K562 (cell line): ENCODE data around the gene INPP4B. TPM values are rescaled to one million over a fixed set of nuclear protein-coding genes. Genes with fewer than 3 reads are reported as not detected.

Experiments used
- ATAC-seq: fragments of 200-7000 bp; cut with Tn5 transposase; 3 replicates; pipeline ENCODE4 v1.9.1; 2020; ENCODE audit warnings: moderate library complexity
- BruUV-seq: library from RNA; stranded (reverse); fragments of 400-500 nt; replicated peaks from 2 replicates; lab custom pipeline; 2021; lab: Mats Ljungman, UMichigan
- CTCF ChIA-PET: fragments of 300-600 bp; formaldehyde crosslinking; extraction: SDS; loops from one replicate; lab custom pipeline; 2021; ENCODE audit warnings: low intra/inter-chr PET ratio; lab: Yijun Ruan, JAX
- POLR2A ChIA-PET: fragments of 300-600, 350-650 bp; sonication (Branson Sonifier 250); formaldehyde crosslinking; extraction: SDS; loops from one replicate; lab custom pipeline; 2021; ENCODE audit warnings: antibody characterized with exemption, inconsistent platforms; lab: Yijun Ruan, JAX
- DNase-seq, 4 experiments: peaks; one replicate each; pipeline versions ENCODE4 v3.0.0 to v3.0.0-alpha.2; 2011 to 2018; ENCODE audit warnings: low spot score in 3 of 4, mixed read lengths in 3 of 4; ENCODE audit errors: extremely low read depth in 1 of 4
- FAIRE-seq: peaks from 2 replicates; lab custom pipeline; 2011; peaks lifted over from hg19 to GRCh38; lab: Jason Lieb, UNC
- H2AFZ ChIP-seq: 2 replicates; pipeline ENCODE4 v1.6.0; 2011; ENCODE audit warnings: low read depth, low read length, control low read depth, inconsistent platforms
- H3K27ac ChIP-seq: fragments of 200-600 bp; 3 replicates; pipeline ENCODE4 v1.8.0; 2011; ENCODE audit warnings: low read depth, mild to moderate bottlenecking, control low read depth, inconsistent platforms, low read length, moderate library complexity, mixed read lengths; ENCODE audit errors: extremely low read depth
- H3K27me3 ChIP-seq, 2 experiments: fragments of 300-600 bp in 1 of 2; 2 replicates in 1 of 2; 3 replicates in 1 of 2; pipeline versions ENCODE4 v1.6.0 to v1.8.0; 2011; ENCODE audit warnings: inconsistent platforms in 2 of 2, low read length in 2 of 2, mild to moderate bottlenecking in 1 of 2, mixed read lengths in 1 of 2, moderate library complexity in 1 of 2; ENCODE audit not compliant: control insufficient read depth in 2 of 2, insufficient read depth in 2 of 2
- H3K36me3 ChIP-seq: fragments of 300-600 bp; 3 replicates; pipeline ENCODE4 v1.8.0; 2011; ENCODE audit warnings: mild to moderate bottlenecking, low read length, inconsistent platforms; ENCODE audit not compliant: control insufficient read depth, insufficient read depth
- H3K4me1 ChIP-seq, 2 experiments: fragments of 200-600 bp in 1 of 2; replicated peaks in 1 of 2; 2 replicates in 1 of 2; 3 replicates in 1 of 2; pipeline versions ENCODE4 v1.5.1 to v1.8.0; 2011; ENCODE audit warnings: inconsistent platforms in 2 of 2, low read length in 2 of 2, mild to moderate bottlenecking in 1 of 2, mixed read lengths in 1 of 2, moderate library complexity in 1 of 2; ENCODE audit not compliant: control insufficient read depth in 2 of 2, insufficient read depth in 2 of 2
- H3K4me2 ChIP-seq: 2 replicates; pipeline ENCODE4 v1.6.1; 2011; ENCODE audit warnings: low read length, control low read depth, inconsistent platforms, mixed read lengths; ENCODE audit not compliant: insufficient read depth
- H3K4me3 ChIP-seq: fragments of 200-600 bp; sonication (generic), shearing (Covaris generic); 2 replicates; pipeline ENCODE4 v1.5.1; 2016; ENCODE audit warnings: control low read depth, inconsistent platforms
- H3K79me2 ChIP-seq: fragments of 200-600 bp; 3 replicates; pipeline ENCODE4 v1.8.0; 2011; ENCODE audit warnings: low read length, inconsistent platforms; ENCODE audit not compliant: control insufficient read depth, insufficient read depth
- H3K9ac ChIP-seq, 2 experiments: 2 replicates each; pipeline versions ENCODE4 v1.6.0 to v1.6.1; 2011; ENCODE audit warnings: low read depth in 2 of 2, low read length in 2 of 2, control low read depth in 1 of 2, inconsistent platforms in 1 of 2, mild to moderate bottlenecking in 1 of 2, mixed read lengths in 1 of 2; ENCODE audit not compliant: insufficient read depth in 1 of 2
- H3K9me1 ChIP-seq: one replicate; pipeline ENCODE4 v1.6.0; 2011; ENCODE audit warnings: inconsistent platforms, mild to moderate bottlenecking, low read length, moderate library complexity; ENCODE audit not compliant: control insufficient read depth, insufficient read depth
- H3K9me3 ChIP-seq: replicated peaks from 2 replicates; pipeline ENCODE4 v1.5.1; 2011; ENCODE audit warnings: low read depth, low read length, inconsistent platforms; ENCODE audit not compliant: control insufficient read depth, insufficient read depth
- H4K20me1 ChIP-seq: replicated peaks from 2 replicates; pipeline ENCODE4 v1.6.1; 2011; ENCODE audit warnings: low read length, inconsistent platforms, mixed read lengths; ENCODE audit not compliant: control insufficient read depth, insufficient read depth
- CREB3L1 ChIP-seq: fragments of 450-650 bp; IDR thresholded peaks from 2 replicates; pipeline ENCODE4 v1.6.1; 2014; ENCODE audit warnings: low read depth, mild to moderate bottlenecking, moderate library complexity, borderline replicate concordance
- FOXM1 ChIP-seq, 2 experiments: fragments of 450-650 bp in 1 of 2; sonication (generic) in 1 of 2; formaldehyde crosslinking in 1 of 2; IDR thresholded peaks; 2 replicates each; pipeline versions ENCODE4 v1.6.1 to v1.9.0; 2017 to 2022; ENCODE audit warnings: low read depth in 2 of 2, mild to moderate bottlenecking in 2 of 2, missing genetic modification reagents in 1 of 2, moderate library complexity in 1 of 2
- ZBTB40 ChIP-seq, 2 experiments: fragments of 450-650 bp in 1 of 2; sonication (generic) in 1 of 2; formaldehyde crosslinking in 1 of 2; IDR thresholded peaks; 2 replicates each; pipeline versions ENCODE4 v1.7.1 to v1.9.0; 2016 to 2022; ENCODE audit warnings: inconsistent platforms in 1 of 2, mild to moderate bottlenecking in 1 of 2, missing genetic modification reagents in 1 of 2
- WGBS: fragments of 100-300 bp; shearing (Covaris generic); methylation state at CpG from one replicate; pipeline ENCODE4 v1.1.6; 2016; ENCODE audit warnings: low coverage, mixed read lengths; ENCODE audit not compliant: insufficient coverage; ENCODE audit errors: missing lambda C conversion rate; 5-methylcytosine and 5-hydroxymethylcytosine counted together
- in situ Hi-C: fragments of 300-500 bp; cut with MboI; formaldehyde crosslinking; loops from 4 replicates; pipeline ENCODE4 v1.15.0; 2018; ENCODE audit warnings: inconsistent platforms, mixed read lengths
- intact Hi-C: fragments of 100-400 bp; cut with micrococcal nuclease; formaldehyde crosslinking; loops from 2 replicates; pipeline ENCODE4 v1.14.2; 2022
- polyA plus RNA-seq, 8 experiments: library from polyadenylated mRNA; depleted of rRNA in 4 of 8; stranded (reverse) in 5 of 8; unstranded in 3 of 8; fragments of >200 nt; fragmentation: Nextera tagmentation in 2 of 8; fragmentation: Illumina TruSeq in 1 of 8; extraction: Ambion mirVana in 2 of 8; extraction: Trizol in 1 of 8; gene quantifications; 2 replicates each; pipeline versions ENCODE4 v1.2.1 to v1.2.3, GENCODE V29; 2011 to 2014; ENCODE audit warnings: inconsistent platforms in 1 of 8, missing spikeins in 1 of 8
- total RNA-seq, 7 experiments: library from RNA; depleted of rRNA in 6 of 7; stranded (reverse); fragments of >200 nt in 6 of 7; fragmentation: Illumina TruSeq in 2 of 7; extraction: Trizol in 2 of 7; gene quantifications; 2 replicates each; pipeline versions ENCODE4 v1.2.1 to v1.2.3, GENCODE V29; 2011 to 2021; ENCODE audit warnings: low replicate concordance in 1 of 7

The INPP4B gene
- total and polyA plus RNA-seq, 9 of the 15 experiments (the other 6 are each of a cell fraction or from before 2014, with no cell fraction given) = 0.04 to 0.11 TPM; not detected in 7

GRCh38 chr4:142377342-142378091, 468.6 kb downstream of the INPP4B start:
- Histone ChIP-seq H3K27ac (no peak overlapping the region), H3K27me3 (no peaks in the 10 kb centered on the region), H3K4me3 (no peak overlapping the region), H4K20me1 (no peaks in the 10 kb centered on the region), H3K4me1 (no peaks in the 10 kb centered on the region), H3K4me2 (no peak overlapping the region), H3K9me3 (peaks cover 2% of the 10 kb centered on the region; the same call in 1 of the 2 replicates), H3K79me2 (no peaks in the 10 kb centered on the region), H3K36me3 (no peaks in the 10 kb centered on the region), H2AFZ (no peak overlapping the region), H3K9ac (no peak overlapping the region), H3K9me1 (no peaks in the 10 kb centered on the region)
- FAIRE-seq (no peak), DNase-seq (no peak), ATAC-seq (no peak)
- WGBS = 0% methylated on average over 3 of the region's 3 CpGs
- no TSS peak for BruUV-seq
- in situ Hi-C loops (no loop called here), intact Hi-C loops (no loop called here)
- POLR2A ChIA-PET = no interaction called here
- CTCF ChIA-PET = no interaction called here
- no peak for TF ChIP-seq FOXM1 (IDR thresholded peaks at IDR 0.05; ENCODE audit: low read depth)
- TF ChIP-seq FOXM1 (CRISPR knock-in tag; IDR thresholded peaks at IDR 0.05; ENCODE audit: low read depth) = no peak
- no peak for TF ChIP-seq ZBTB40 (IDR thresholded peaks at IDR 0.05)
- TF ChIP-seq ZBTB40 (CRISPR knock-in tag; IDR thresholded peaks at IDR 0.05) = no peak
- TF ChIP-seq CREB3L1 = no peak
